HepG2 (cell line): Measurements from ENCODE around the gene STX10. TPM values are rescaled to one million over a fixed set of nuclear protein-coding genes. Genes with fewer than 3 reads are reported as not detected.

Source experiments
- CENPT ChIP-seq: sonication (generic); formaldehyde crosslinking; IDR thresholded peaks from 2 replicates; pipeline ENCODE4 v1.8.0; 2022; ENCODE audit warnings: low read depth, mild to moderate bottlenecking, moderate library complexity, missing genetic modification reagents
- EEA1 ChIP-seq: sonication (generic); formaldehyde crosslinking; IDR thresholded peaks from 2 replicates; pipeline ENCODE4 v1.5.1; 2020; ENCODE audit warnings: mild to moderate bottlenecking, missing genetic modification reagents, borderline replicate concordance
- ELF1 ChIP-seq: sonication (generic); formaldehyde crosslinking; IDR thresholded peaks from 2 replicates; pipeline ENCODE4 v1.4.0; 2020; ENCODE audit warnings: missing genetic modification reagents
- ETS1 ChIP-seq: sonication (generic); formaldehyde crosslinking; IDR thresholded peaks from 2 replicates; pipeline ENCODE4 v1.4.0; 2020; ENCODE audit warnings: missing genetic modification reagents
- FOXC1 ChIP-seq: sonication (generic); formaldehyde crosslinking; IDR thresholded peaks from 2 replicates; pipeline ENCODE4 v1.8.0; 2022; ENCODE audit warnings: mild to moderate bottlenecking, missing genetic modification reagents, borderline replicate concordance
- HMG20B ChIP-seq: conservative IDR thresholded peaks from 2 replicates; pipeline ENCODE4 v1.6.1; 2016; ENCODE audit warnings: missing genetic modification reagents, missing compliant biosample characterization
- HMGA1 ChIP-seq: sonication (generic); formaldehyde crosslinking; conservative IDR thresholded peaks from 2 replicates; pipeline ENCODE4 v1.4.0; 2020; ENCODE audit warnings: missing genetic modification reagents
- KDM1A ChIP-seq: IDR thresholded peaks from 2 replicates; pipeline ENCODE4 v1.6.1; 2016; ENCODE audit warnings: missing compliant biosample characterization
- MAFF ChIP-seq: IDR thresholded peaks from 2 replicates; pipeline ENCODE4 v1.6.1; 2011; ENCODE audit warnings: low read depth, low read length, improper control_type of control experiment
- MAFG ChIP-seq: sonication (generic); formaldehyde crosslinking; IDR thresholded peaks from 2 replicates; pipeline ENCODE4 v1.5.1; 2020; ENCODE audit warnings: mild to moderate bottlenecking, missing genetic modification reagents
- MEIS1 ChIP-seq: sonication (generic); formaldehyde crosslinking; IDR thresholded peaks from 2 replicates; pipeline ENCODE4 v1.9.0; 2021; ENCODE audit warnings: mild to moderate bottlenecking, missing genetic modification reagents, moderate library complexity, borderline replicate concordance
- MZF1 ChIP-seq: sonication (generic); formaldehyde crosslinking; IDR thresholded peaks from 2 replicates; pipeline ENCODE4 v1.8.1; 2023; ENCODE audit warnings: mild to moderate bottlenecking, missing genetic modification reagents, borderline replicate concordance
- NFIB ChIP-seq: sonication (generic); formaldehyde crosslinking; IDR thresholded peaks from 2 replicates; pipeline ENCODE4 v1.9.0; 2021; ENCODE audit warnings: missing genetic modification reagents, mild to moderate bottlenecking, borderline replicate concordance
- PHF20 ChIP-seq: sonication (generic); formaldehyde crosslinking; IDR thresholded peaks from 2 replicates; pipeline ENCODE4 v1.5.0; 2020; ENCODE audit warnings: mild to moderate bottlenecking, missing genetic modification reagents
- POGK ChIP-seq: sonication (generic); formaldehyde crosslinking; conservative IDR thresholded peaks from 2 replicates; pipeline ENCODE4 v1.8.0; 2022; ENCODE audit warnings: mild to moderate bottlenecking, moderate library complexity, missing genetic modification reagents
- SNAPC2 ChIP-seq: sonication (generic); formaldehyde crosslinking; IDR thresholded peaks from 2 replicates; pipeline ENCODE4 v1.8.1; 2022; ENCODE audit warnings: mild to moderate bottlenecking, missing genetic modification reagents
- SRSF9 ChIP-seq: fragments of 200-400 bp; formaldehyde crosslinking; IDR thresholded peaks from 2 replicates; pipeline ENCODE4 v1.6.1; 2018; ENCODE audit warnings: borderline replicate concordance, mild to moderate bottlenecking, low read depth, low read length; ENCODE audit not compliant: insufficient read depth, poor library complexity, severe bottlenecking
- ZBTB1 ChIP-seq: sonication (generic); formaldehyde crosslinking; IDR thresholded peaks from 2 replicates; pipeline ENCODE4 v1.4.0; 2020; ENCODE audit warnings: missing genetic modification reagents, borderline replicate concordance
- ZFP36L1 ChIP-seq: sonication (generic); formaldehyde crosslinking; IDR thresholded peaks from 2 replicates; pipeline ENCODE4 v1.8.0; 2022; ENCODE audit warnings: mild to moderate bottlenecking, missing genetic modification reagents, moderate library complexity
- ZKSCAN8 ChIP-seq: IDR thresholded peaks from 2 replicates; pipeline ENCODE4 v1.6.1; 2016; ENCODE audit warnings: borderline replicate concordance, missing genetic modification reagents, missing compliant biosample characterization
- ZMYM4 ChIP-seq: sonication (generic); formaldehyde crosslinking; IDR thresholded peaks from 2 replicates; pipeline ENCODE4 v1.8.1; 2023; ENCODE audit warnings: mild to moderate bottlenecking, missing genetic modification reagents
- ZNF24 ChIP-seq: fragments of 450-650 bp; IDR thresholded peaks from 2 replicates; pipeline ENCODE4 v1.6.1; 2017; ENCODE audit warnings: antibody characterized with exemption, mild to moderate bottlenecking
- ZNF589 ChIP-seq: sonication (generic); formaldehyde crosslinking; conservative IDR thresholded peaks from 2 replicates; pipeline ENCODE4 v1.8.0; 2022; ENCODE audit warnings: mild to moderate bottlenecking, moderate library complexity, missing genetic modification reagents
- ZNF598 ChIP-seq: sonication (generic); formaldehyde crosslinking; IDR thresholded peaks from 2 replicates; pipeline ENCODE4 v1.5.1; 2020; ENCODE audit warnings: mild to moderate bottlenecking, missing genetic modification reagents, borderline replicate concordance
- ZNF619 ChIP-seq: sonication (generic); formaldehyde crosslinking; IDR thresholded peaks from 2 replicates; pipeline ENCODE4 v1.4.0; 2020; ENCODE audit warnings: mild to moderate bottlenecking, missing genetic modification reagents
- ZSCAN30 ChIP-seq: sonication (generic); formaldehyde crosslinking; IDR thresholded peaks from 2 replicates; pipeline ENCODE4 v1.5.0; 2020; ENCODE audit warnings: mild to moderate bottlenecking, missing genetic modification reagents
- ZZZ3 ChIP-seq: sonication (generic); formaldehyde crosslinking; IDR thresholded peaks from 2 replicates; pipeline ENCODE4 v1.4.0; 2020; ENCODE audit warnings: missing genetic modification reagents, mild to moderate bottlenecking, borderline replicate concordance
- polyA plus RNA-seq, 8 experiments: library from polyadenylated mRNA; depleted of rRNA in 3 of 8; stranded (reverse) in 7 of 8; unstranded in 1 of 8; fragments of >200 nt; fragmentation: Illumina TruSeq in 4 of 8; extraction: Trizol in 4 of 8; gene quantifications; 2 replicates each; pipeline versions ENCODE4 v1.2.1 to v1.2.3, GENCODE V29; 2011 to 2016; ENCODE audit warnings: low read depth in 4 of 8, missing spikeins in 1 of 8, mixed read lengths in 1 of 8; ENCODE audit not compliant: insufficient read depth in 1 of 8
- total RNA-seq, 5 experiments: library from RNA; depleted of rRNA; stranded (reverse); fragments of >200 nt; fragmentation: Illumina TruSeq; extraction: Trizol; gene quantifications; 2 replicates each; pipeline ENCODE4 v1.2.3, GENCODE V29; 2016; ENCODE audit warnings: low read depth in 1 of 5
- TF ChIP-seq, protein P1 (sequence below): sonication (generic); formaldehyde crosslinking; IDR thresholded peaks from 2 replicates; pipeline ENCODE4 v1.8.0; 2022; ENCODE audit warnings: mild to moderate bottlenecking, missing genetic modification reagents

The STX10 gene
- total and polyA plus RNA-seq, 2 of the 13 experiments (the other 11 are each of a cell fraction or from before 2014, with no cell fraction given) = 47.9 to 66.4 TPM

DNA sequence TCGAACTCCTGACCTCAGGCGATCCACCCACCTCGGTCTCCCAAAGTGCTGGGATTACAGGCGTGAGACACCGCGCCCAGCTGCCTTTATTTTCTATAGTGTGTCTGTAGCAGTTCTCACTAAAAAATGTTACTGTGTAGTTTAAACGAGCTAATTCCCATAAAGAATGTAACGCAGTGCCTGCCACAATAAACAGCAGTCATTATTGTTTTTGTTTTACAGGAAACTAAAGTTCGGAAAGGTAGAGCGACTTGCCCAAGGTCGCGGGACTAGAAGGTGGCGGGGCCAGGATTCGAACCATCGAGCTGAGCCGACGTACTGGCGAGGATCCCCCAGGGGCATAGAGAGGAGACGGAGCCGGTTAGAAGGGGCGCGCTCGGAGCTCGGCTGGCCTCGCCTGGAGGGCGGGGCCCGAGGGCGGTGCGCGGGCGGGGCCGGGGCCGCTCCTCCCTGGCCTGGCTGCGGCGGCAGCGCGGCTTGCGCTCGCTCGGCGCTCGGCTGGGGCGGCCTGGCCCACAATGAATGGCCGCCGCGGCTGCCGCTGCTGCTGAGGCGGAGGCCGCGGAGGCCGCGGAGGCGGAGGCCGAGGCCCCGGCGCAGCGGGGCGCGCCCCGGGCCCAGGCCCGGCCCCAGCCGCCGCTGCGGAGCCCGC lies 32.3 kb downstream of the STX10 start, which contains the start of gene NACC1 (continued):
- no peak for TF ChIP-seq PHF20 (CRISPR knock-in tag)
- TF ChIP-seq, protein P1, sequence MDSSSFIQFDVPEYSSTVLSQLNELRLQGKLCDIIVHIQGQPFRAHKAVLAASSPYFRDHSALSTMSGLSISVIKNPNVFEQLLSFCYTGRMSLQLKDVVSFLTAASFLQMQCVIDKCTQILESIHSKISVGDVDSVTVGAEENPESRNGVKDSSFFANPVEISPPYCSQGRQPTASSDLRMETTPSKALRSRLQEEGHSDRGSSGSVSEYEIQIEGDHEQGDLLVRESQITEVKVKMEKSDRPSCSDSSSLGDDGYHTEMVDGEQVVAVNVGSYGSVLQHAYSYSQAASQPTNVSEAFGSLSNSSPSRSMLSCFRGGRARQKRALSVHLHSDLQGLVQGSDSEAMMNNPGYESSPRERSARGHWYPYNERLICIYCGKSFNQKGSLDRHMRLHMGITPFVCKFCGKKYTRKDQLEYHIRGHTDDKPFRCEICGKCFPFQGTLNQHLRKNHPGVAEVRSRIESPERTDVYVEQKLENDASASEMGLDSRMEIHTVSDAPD (CRISPR knock-in tag) = no peak
- TF ChIP-seq MAFG (CRISPR knock-in tag) = no peak
- no peak for TF ChIP-seq SNAPC2 (CRISPR knock-in tag)
- TF ChIP-seq CENPT (CRISPR knock-in tag) = no peak
- TF ChIP-seq ZKSCAN8 (CRISPR knock-in tag) = 0 out of 2 replicates have a peak, but pooled peaks have one; percentile 17
- TF ChIP-seq ZNF24 = 0 out of 2 replicates have a peak, but pooled peaks have one; percentile 28
- no peak for TF ChIP-seq HMGA1 (CRISPR knock-in tag)
- TF ChIP-seq KDM1A (CRISPR knock-in tag) = peak; percentile 70; the same call in 1 of the 2 replicates
- TF ChIP-seq SRSF9 = no peak
- TF ChIP-seq ZNF589 = no peak
- no peak for TF ChIP-seq ZNF598
- no peak for TF ChIP-seq EEA1 (CRISPR knock-in tag)
- TF ChIP-seq ZMYM4 (CRISPR knock-in tag) = no peak
- TF ChIP-seq ZSCAN30 = no peak
- TF ChIP-seq FOXC1 (CRISPR knock-in tag) = no peak
- no peak for TF ChIP-seq NFIB (CRISPR knock-in tag)
- TF ChIP-seq POGK (CRISPR knock-in tag) = no peak
- no peak for TF ChIP-seq MAFF
- TF ChIP-seq MEIS1 (CRISPR knock-in tag) = no peak
- TF ChIP-seq ZFP36L1 = no peak
- no peak for TF ChIP-seq ZBTB1 (CRISPR knock-in tag)
- TF ChIP-seq ZNF619 (CRISPR knock-in tag) = no peak
- no peak for TF ChIP-seq ZZZ3
- TF ChIP-seq ETS1 (CRISPR knock-in tag) = no peak
- no peak for TF ChIP-seq HMG20B (CRISPR knock-in tag)
- TF ChIP-seq MZF1 = no peak
- no peak for TF ChIP-seq ELF1
